SK-N-SH (cell line): ENCODE measurements around the gene RAB3C. TPM values are rescaled to one million over a fixed set of nuclear protein-coding genes. Genes with fewer than 3 reads are reported as not detected.

Source experiments
- CTCF ChIA-PET: fragments of 300-600, 350-600 bp; formaldehyde crosslinking; extraction: SDS; loops from one replicate; lab custom pipeline; 2021; lab: Yijun Ruan, JAX
- POLR2A ChIA-PET: fragments of 350-600 bp; sonication (Branson Sonifier 250); formaldehyde crosslinking; extraction: SDS; loops from one replicate; lab custom pipeline; 2020; ENCODE audit warnings: antibody characterized with exemption, inconsistent platforms; lab: Yijun Ruan, JAX
- DNase-seq: peaks from one replicate; pipeline ENCODE4 v3.0.0; 2012
- H2AFZ ChIP-seq: fragments of 200-600 bp; sonication (generic); 2 replicates; pipeline ENCODE4 v1.8.1; 2016; ENCODE audit warnings: antibody characterized with exemption, mild to moderate bottlenecking, low read depth
- H3F3A ChIP-seq: fragments of 200-600 bp; sonication (generic); replicated peaks from 2 replicates; pipeline ENCODE3; 2016; ENCODE audit warnings: antibody characterized with exemption, mild to moderate bottlenecking; ENCODE audit not compliant: insufficient read depth
- H3K27ac ChIP-seq, 2 experiments: fragments of 200-500 bp in 1 of 2; fragments of 200-600 bp in 1 of 2; sonication (Bioruptor generic) in 1 of 2; sonication (generic), shearing (Covaris generic) in 1 of 2; 2 replicates each; pipeline versions ENCODE4 v1.5.1 to v1.6.1; 2014 to 2016; ENCODE audit warnings: low read depth in 2 of 2, inconsistent platforms in 1 of 2, low read length in 1 of 2, mild to moderate bottlenecking in 1 of 2, mixed read lengths in 1 of 2
- H3K27me3 ChIP-seq: fragments of 200-600 bp; sonication (generic), shearing (Covaris generic); 2 replicates; pipeline ENCODE4 v1.6.1; 2016; ENCODE audit warnings: mixed run types; ENCODE audit not compliant: insufficient read depth
- H3K36me3 ChIP-seq, 2 experiments: fragments of 200-500 bp in 1 of 2; fragments of 200-600 bp in 1 of 2; sonication (Bioruptor generic) in 1 of 2; sonication (generic) in 1 of 2; replicated peaks in 1 of 2; 2 replicates each; pipeline versions ENCODE3 to v1.5.1; 2014 to 2016; ENCODE audit warnings: low read length in 1 of 2, mild to moderate bottlenecking in 1 of 2; ENCODE audit not compliant: insufficient read depth in 2 of 2, control insufficient read depth in 1 of 2
- H3K4me1 ChIP-seq, 2 experiments: fragments of 200-500 bp in 1 of 2; fragments of 200-600 bp in 1 of 2; sonication (Bioruptor generic) in 1 of 2; sonication (generic), shearing (Covaris generic) in 1 of 2; 2 replicates each; pipeline versions ENCODE4 v1.5.1 to v1.6.1; 2014 to 2016; ENCODE audit warnings: low read depth in 1 of 2, low read length in 1 of 2, mixed run types in 1 of 2; ENCODE audit not compliant: insufficient read depth in 2 of 2, control insufficient read depth in 1 of 2
- H3K4me2 ChIP-seq: fragments of 200-600 bp; sonication (generic), shearing (Covaris generic); 2 replicates; pipeline ENCODE4 v1.6.1; 2017; ENCODE audit warnings: mixed run types
- H3K4me3 ChIP-seq, 2 experiments: fragments of 200-500 bp in 1 of 2; fragments of 200-600 bp in 1 of 2; sonication (Bioruptor generic) in 1 of 2; sonication (generic), shearing (Covaris generic) in 1 of 2; 2 replicates each; pipeline versions ENCODE4 v1.5.1 to v1.8.1; 2014 to 2016; ENCODE audit warnings: low read depth in 2 of 2, inconsistent platforms in 1 of 2, low read length in 1 of 2, mild to moderate bottlenecking in 1 of 2, mixed read lengths in 1 of 2, moderate library complexity in 1 of 2
- H3K79me2 ChIP-seq: fragments of 200-600 bp; sonication (generic); 2 replicates; pipeline ENCODE4 v1.8.1; 2017; ENCODE audit warnings: mild to moderate bottlenecking; ENCODE audit not compliant: insufficient read depth
- H3K9ac ChIP-seq: fragments of 200-600 bp; sonication (generic); 2 replicates; pipeline ENCODE4 v1.6.1; 2017; ENCODE audit warnings: mixed run types
- H3K9me2 ChIP-seq: fragments of 200-600 bp; sonication (generic); 2 replicates; pipeline ENCODE4 v1.6.1; 2017; ENCODE audit warnings: mixed run types
- H3K9me3 ChIP-seq: fragments of 200-600 bp; sonication (generic); 2 replicates; pipeline ENCODE4 v1.6.1; 2017; ENCODE audit warnings: mixed run types, mild to moderate bottlenecking, moderate library complexity
- H4K20me1 ChIP-seq: fragments of 200-600 bp; sonication (generic); 2 replicates; pipeline ENCODE4 v1.6.1; 2017; ENCODE audit warnings: mild to moderate bottlenecking, mixed run types; ENCODE audit not compliant: insufficient read depth
- EP300 ChIP-seq, 2 experiments: IDR thresholded peaks; 2 replicates each; pipeline versions ENCODE4 v1.4.0 to v1.6.1; 2012; ENCODE audit warnings: borderline replicate concordance in 1 of 2, low read depth in 1 of 2, low read length in 1 of 2
- EZH2phosphoT487 ChIP-seq: fragments of 200-600 bp; sonication (generic); IDR thresholded peaks from 2 replicates; pipeline ENCODE4 v1.6.1; 2017; ENCODE audit warnings: low read depth, mixed run types, mild to moderate bottlenecking, antibody characterized with exemption, moderate library complexity, borderline replicate concordance
- FOSL2 ChIP-seq: IDR thresholded peaks from 2 replicates; pipeline ENCODE4 v1.4.0; 2012; ENCODE audit warnings: low read depth, mild to moderate bottlenecking, moderate library complexity, borderline replicate concordance
- FOXJ3 ChIP-seq: sonication (generic); formaldehyde crosslinking; IDR thresholded peaks from 2 replicates; pipeline ENCODE4 v1.5.1; 2020; ENCODE audit warnings: mild to moderate bottlenecking, missing genetic modification reagents
- FOXM1 ChIP-seq: IDR thresholded peaks from 2 replicates; pipeline ENCODE4 v1.4.0; 2012; ENCODE audit warnings: low read depth, mild to moderate bottlenecking
- GABPA ChIP-seq: IDR thresholded peaks from 2 replicates; pipeline ENCODE4 v1.4.0; 2012; ENCODE audit warnings: low read depth, mild to moderate bottlenecking
- GATA2 ChIP-seq: sonication (generic); formaldehyde crosslinking; IDR thresholded peaks from 2 replicates; pipeline ENCODE4 v1.5.0; 2020; ENCODE audit warnings: mild to moderate bottlenecking, missing genetic modification reagents
- MEF2A ChIP-seq: IDR thresholded peaks from 2 replicates; pipeline ENCODE4 v1.4.0; 2012; ENCODE audit warnings: low read depth, borderline replicate concordance
- POLR2AphosphoS5 ChIP-seq: IDR thresholded peaks from 2 replicates; pipeline ENCODE4 v1.6.1; 2012; ENCODE audit warnings: low read depth, low read length
- RFX5 ChIP-seq: IDR thresholded peaks from 2 replicates; pipeline ENCODE4 v1.6.1; 2012; ENCODE audit warnings: mild to moderate bottlenecking, improper control_type of control experiment, low read length
- SIN3A ChIP-seq: IDR thresholded peaks from 2 replicates; pipeline ENCODE4 v1.6.1; 2012; ENCODE audit warnings: low read depth, mild to moderate bottlenecking, low read length, moderate library complexity, borderline replicate concordance
- SMC3 ChIP-seq: IDR thresholded peaks from 2 replicates; pipeline ENCODE4 v1.6.1; 2012; ENCODE audit warnings: low read depth, low read length, improper control_type of control experiment
- TAF1 ChIP-seq: IDR thresholded peaks from 2 replicates; pipeline ENCODE4 v1.6.1; 2012; ENCODE audit warnings: low read depth, mild to moderate bottlenecking, low read length, moderate library complexity, borderline replicate concordance
- TCF12 ChIP-seq: IDR thresholded peaks from 2 replicates; pipeline ENCODE4 v1.4.0; 2012
- YY1 ChIP-seq: IDR thresholded peaks from 2 replicates; pipeline ENCODE4 v1.4.0; 2012; ENCODE audit warnings: low read depth, mild to moderate bottlenecking
- WGBS: methylation state at CpG from one replicate; pipeline ENCODE4 v1.1.6; 2017; ENCODE audit warnings: low lambda C conversion rate; 5-methylcytosine and 5-hydroxymethylcytosine counted together
- polyA plus RNA-seq, 3 experiments: library from polyadenylated mRNA; depleted of rRNA; stranded (reverse); fragments of >200 nt; gene quantifications; 2 replicates each; pipeline ENCODE4 v1.2.3, GENCODE V29; 2012
- TF ChIP-seq, protein P1 (sequence below): fragments of 150-350 bp; IDR thresholded peaks from 2 replicates; pipeline ENCODE4 v1.6.1; 2016; ENCODE audit warnings: mild to moderate bottlenecking, low read depth, low read length
- TF ChIP-seq, protein P2 (sequence below): IDR thresholded peaks from 2 replicates; pipeline ENCODE4; 2012
- TF ChIP-seq, protein P3 (sequence below): IDR thresholded peaks from 2 replicates; pipeline ENCODE4 v1.4.0; 2012; ENCODE audit warnings: low read depth
- TF ChIP-seq, protein P4 (sequence below): IDR thresholded peaks from 2 replicates; pipeline ENCODE4 v1.4.0; 2012; ENCODE audit warnings: low read depth, borderline replicate concordance
- TF ChIP-seq, protein P5 (sequence below): fragments of 200-600 bp; sonication (generic); IDR thresholded peaks from 2 replicates; pipeline ENCODE4 v1.6.1; 2017; ENCODE audit warnings: antibody characterized with exemption, mild to moderate bottlenecking, moderate library complexity

RAB3C gene
- polyA plus RNA-seq, 1 of the 3 experiments (the other 2 are of a cell fraction), result 0.03 TPM

DNA sequence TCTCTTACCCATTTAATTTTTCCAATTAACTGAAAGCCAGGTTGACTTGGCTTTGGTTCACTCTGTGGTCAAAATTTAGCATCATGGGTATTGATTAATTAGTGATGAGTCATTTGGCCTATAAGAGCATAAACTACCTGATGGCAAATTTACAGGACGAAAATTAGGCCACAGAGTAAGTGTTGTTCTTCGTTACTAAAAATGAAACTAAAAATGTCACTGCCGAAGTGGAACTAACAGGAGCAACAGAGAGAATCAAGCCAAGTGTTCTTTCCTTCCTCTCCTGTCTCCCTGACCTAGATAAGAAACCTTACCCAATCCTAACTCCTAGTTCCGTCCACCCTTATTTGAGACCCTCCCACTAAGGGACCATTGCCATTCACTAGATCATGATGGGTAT lies 176.9 kb downstream of the RAB3C start:
- H2AFZ ChIP-seq, result 0 out of 2 replicates have a peak overlapping the region, but pooled peaks have one; percentile 35
- WGBS, result 60% methylated on average over 4 of the region's 4 CpGs
- CTCF ChIA-PET, result interaction anchor here (1.3 kb wide), 1 partner anchor 261 kb away, joined by 3 read pairs; no protein-coding TSS in a partner anchor
- POLR2A ChIA-PET, result no interaction called here
- H3F3A ChIP-seq, result no peaks in the 10 kb centered on the region
- no peaks in the 10 kb centered on the region for H3K9me3 ChIP-seq
- no peak for TF ChIP-seq EP300 (IDR thresholded peaks at IDR 0.05; ENCODE audit: borderline replicate concordance in 1 of 2, low read depth in 1 of 2, low read length in 1 of 2)
- TF ChIP-seq TCF12, result no peak
- TF ChIP-seq SMC3, result no peak
- no peak for TF ChIP-seq GABPA
- TF ChIP-seq, protein P1, sequence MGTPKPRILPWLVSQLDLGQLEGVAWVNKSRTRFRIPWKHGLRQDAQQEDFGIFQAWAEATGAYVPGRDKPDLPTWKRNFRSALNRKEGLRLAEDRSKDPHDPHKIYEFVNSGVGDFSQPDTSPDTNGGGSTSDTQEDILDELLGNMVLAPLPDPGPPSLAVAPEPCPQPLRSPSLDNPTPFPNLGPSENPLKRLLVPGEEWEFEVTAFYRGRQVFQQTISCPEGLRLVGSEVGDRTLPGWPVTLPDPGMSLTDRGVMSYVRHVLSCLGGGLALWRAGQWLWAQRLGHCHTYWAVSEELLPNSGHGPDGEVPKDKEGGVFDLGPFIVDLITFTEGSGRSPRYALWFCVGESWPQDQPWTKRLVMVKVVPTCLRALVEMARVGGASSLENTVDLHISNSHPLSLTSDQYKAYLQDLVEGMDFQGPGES, result no peak
- TF ChIP-seq, protein P2, sequence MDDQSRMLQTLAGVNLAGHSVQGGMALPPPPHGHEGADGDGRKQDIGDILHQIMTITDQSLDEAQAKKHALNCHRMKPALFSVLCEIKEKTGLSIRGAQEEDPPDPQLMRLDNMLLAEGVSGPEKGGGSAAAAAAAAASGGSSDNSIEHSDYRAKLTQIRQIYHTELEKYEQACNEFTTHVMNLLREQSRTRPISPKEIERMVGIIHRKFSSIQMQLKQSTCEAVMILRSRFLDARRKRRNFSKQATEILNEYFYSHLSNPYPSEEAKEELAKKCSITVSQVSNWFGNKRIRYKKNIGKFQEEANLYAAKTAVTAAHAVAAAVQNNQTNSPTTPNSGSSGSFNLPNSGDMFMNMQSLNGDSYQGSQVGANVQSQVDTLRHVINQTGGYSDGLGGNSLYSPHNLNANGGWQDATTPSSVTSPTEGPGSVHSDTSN, result no peak
- TF ChIP-seq POLR2AphosphoS5, result no peak
- no peak for TF ChIP-seq EZH2phosphoT487
- TF ChIP-seq YY1, result no peak
- TF ChIP-seq, protein P3, sequence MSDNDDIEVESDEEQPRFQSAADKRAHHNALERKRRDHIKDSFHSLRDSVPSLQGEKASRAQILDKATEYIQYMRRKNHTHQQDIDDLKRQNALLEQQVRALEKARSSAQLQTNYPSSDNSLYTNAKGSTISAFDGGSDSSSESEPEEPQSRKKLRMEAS, result no peak
- TF ChIP-seq FOXJ3, result no peak
- H3K27ac ChIP-seq, result no peak overlapping the region
- H3K79me2 ChIP-seq, result no peaks in the 10 kb centered on the region
- H3K4me2 ChIP-seq, result peak overlapping the region; percentile 33; the same call in 1 of the 2 replicates
- no peak overlapping the region for H3K9ac ChIP-seq
- no peaks in the 10 kb centered on the region for H4K20me1 ChIP-seq
- H3K27me3 ChIP-seq, result no peaks in the 10 kb centered on the region
- peaks cover 0 to 6% of the 10 kb centered on the region in 2 experiments; a peak in 2 of 4 replicates for H3K4me1 ChIP-seq
- DNase-seq, result no peak
- no peak overlapping the region; a peak in 1 of 4 replicates for H3K4me3 ChIP-seq
- no peaks in the 10 kb centered on the region for H3K9me2 ChIP-seq
- no peaks in the 10 kb centered on the region for H3K36me3 ChIP-seq

DNA sequence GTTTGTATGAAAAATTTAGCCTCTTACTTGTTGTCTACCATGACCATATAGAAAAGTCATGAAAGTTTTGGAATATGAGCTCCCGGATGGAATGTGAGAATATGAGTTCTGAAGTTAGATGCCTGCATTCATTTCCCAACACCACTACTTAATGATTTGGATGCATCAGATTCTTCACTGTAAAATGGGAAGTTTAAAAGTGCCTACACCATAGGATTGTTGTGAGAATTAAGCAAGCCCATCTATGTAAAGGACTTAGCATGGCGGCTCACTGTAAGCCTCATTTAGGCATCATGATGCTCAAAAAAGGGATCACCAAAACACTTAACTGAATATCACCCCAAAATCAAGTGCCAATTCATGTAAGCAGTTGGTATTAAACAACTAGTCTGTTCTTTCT lies 177.3 kb downstream of the RAB3C start:
- Histone ChIP-seq H3K27me3 (no peaks in the 10 kb centered on the region), H3K9ac (no peak overlapping the region), H3F3A (no peaks in the 10 kb centered on the region), H3K79me2 (no peaks in the 10 kb centered on the region), H3K9me2 (no peaks in the 10 kb centered on the region), H3K36me3 (no peaks in the 10 kb centered on the region), H2AFZ (0 out of 2 replicates have a peak overlapping the region, but pooled peaks have one; percentile 35), H3K4me2 (no peak overlapping the region), H3K9me3 (no peaks in the 10 kb centered on the region), H3K4me3 (no peak overlapping the region), H3K27ac (no peak overlapping the region), H4K20me1 (no peaks in the 10 kb centered on the region), H3K4me1 (peaks cover 0 to 3% of the 10 kb centered on the region in 2 experiments; a peak in 2 of 4 replicates)
- WGBS, result 83% methylated on average over 2 of the region's 2 CpGs
- ChIA-PET POLR2A (no interaction called here), CTCF (interaction anchor here (0.6 to 1.3 kb wide), 2 partner anchors 190 to 261 kb away, joined by 3 read pairs; no protein-coding TSS in a partner anchor)
- DNase-seq, result no peak
- TF ChIP-seq SIN3A (no peak), GATA2 (CRISPR knock-in tag) (no peak), TAF1 (no peak), MEF2A (no peak), RFX5 (no peak), FOSL2 (no peak), FOXM1 (no peak), POLR2AphosphoS5 (no peak)
- TF ChIP-seq, protein P4, sequence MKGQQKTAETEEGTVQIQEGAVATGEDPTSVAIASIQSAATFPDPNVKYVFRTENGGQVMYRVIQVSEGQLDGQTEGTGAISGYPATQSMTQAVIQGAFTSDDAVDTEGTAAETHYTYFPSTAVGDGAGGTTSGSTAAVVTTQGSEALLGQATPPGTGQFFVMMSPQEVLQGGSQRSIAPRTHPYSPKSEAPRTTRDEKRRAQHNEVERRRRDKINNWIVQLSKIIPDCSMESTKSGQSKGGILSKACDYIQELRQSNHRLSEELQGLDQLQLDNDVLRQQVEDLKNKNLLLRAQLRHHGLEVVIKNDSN, result no peak
- TF ChIP-seq, protein P5, sequence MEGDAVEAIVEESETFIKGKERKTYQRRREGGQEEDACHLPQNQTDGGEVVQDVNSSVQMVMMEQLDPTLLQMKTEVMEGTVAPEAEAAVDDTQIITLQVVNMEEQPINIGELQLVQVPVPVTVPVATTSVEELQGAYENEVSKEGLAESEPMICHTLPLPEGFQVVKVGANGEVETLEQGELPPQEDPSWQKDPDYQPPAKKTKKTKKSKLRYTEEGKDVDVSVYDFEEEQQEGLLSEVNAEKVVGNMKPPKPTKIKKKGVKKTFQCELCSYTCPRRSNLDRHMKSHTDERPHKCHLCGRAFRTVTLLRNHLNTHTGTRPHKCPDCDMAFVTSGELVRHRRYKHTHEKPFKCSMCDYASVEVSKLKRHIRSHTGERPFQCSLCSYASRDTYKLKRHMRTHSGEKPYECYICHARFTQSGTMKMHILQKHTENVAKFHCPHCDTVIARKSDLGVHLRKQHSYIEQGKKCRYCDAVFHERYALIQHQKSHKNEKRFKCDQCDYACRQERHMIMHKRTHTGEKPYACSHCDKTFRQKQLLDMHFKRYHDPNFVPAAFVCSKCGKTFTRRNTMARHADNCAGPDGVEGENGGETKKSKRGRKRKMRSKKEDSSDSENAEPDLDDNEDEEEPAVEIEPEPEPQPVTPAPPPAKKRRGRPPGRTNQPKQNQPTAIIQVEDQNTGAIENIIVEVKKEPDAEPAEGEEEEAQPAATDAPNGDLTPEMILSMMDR, result no peak
- TF ChIP-seq, protein P3, result no peak
